Peyer's patch (tissue), 4 donors: ENCODE data around the gene VIM. TPM values are rescaled to one million over a fixed set of nuclear protein-coding genes. Genes with fewer than 3 reads are reported as not detected.

ENCODE experiments used
- DNase-seq, 3 donors: peaks; one replicate each; pipeline ENCODE4 v3.0.0-alpha.2; 2017 to 2019
- H3K27ac ChIP-seq, 4 donors: fragments of 200-600 bp; sonication (generic); one replicate each; pipeline ENCODE4 v1.5.1; 2016 to 2019
- H3K27me3 ChIP-seq, 2 donors: fragments of 200-600 bp; sonication (generic); one replicate each; pipeline ENCODE4 v1.5.1; 2019
- H3K36me3 ChIP-seq, 3 donors: fragments of 200-600 bp; sonication (generic); one replicate each; pipeline ENCODE4 v1.5.1; 2016 to 2019
- H3K4me1 ChIP-seq, 4 donors: fragments of 200-600 bp; sonication (generic); one replicate each; pipeline ENCODE4 v1.5.1; 2016 to 2019
- H3K4me3 ChIP-seq, 4 donors: fragments of 200-600 bp; sonication (generic); 1 replicate in 3 of 4; 2 replicates in 1 of 4; pipeline ENCODE4 v1.5.1; 2016 to 2019; ENCODE audit warnings: mild to moderate bottlenecking in 1 of 4
- H3K9me3 ChIP-seq, 4 donors: fragments of 200-600 bp; sonication (generic); one replicate each; pipeline ENCODE4 v1.5.1; 2016 to 2019; ENCODE audit warnings: mild to moderate bottlenecking in 1 of 4
- CTCF ChIP-seq, 6 experiments: fragments of 450-650 bp in 4 of 6; fragments of 200-600 bp in 2 of 6; sonication (generic) in 1 of 6; IDR thresholded peaks; one replicate each; pipeline ENCODE4 v1.5.1; 2017 to 2019; ENCODE audit warnings: antibody characterized with exemption in 6 of 6, mild to moderate bottlenecking in 3 of 6, moderate library complexity in 1 of 6
- POLR2A ChIP-seq, 2 donors: fragments of 450-650 bp; IDR thresholded peaks; one replicate each; pipeline ENCODE4 v1.5.1; 2017; ENCODE audit warnings: antibody characterized with exemption in 2 of 2, mild to moderate bottlenecking in 2 of 2, moderate library complexity in 2 of 2
- total RNA-seq, 4 donors: library from RNA; depleted of rRNA; stranded (reverse); fragments of >200 nt; gene quantifications; one replicate each; pipeline ENCODE4 v1.1.0, GENCODE V29; 2016

VIM gene
- total RNA-seq, 4 donors from 2014 or later, result 139 to 914 (median 434) TPM

- TF ChIP-seq POLR2A (IDR thresholded peaks at IDR 0.05) (no peak), CTCF (IDR thresholded peaks at IDR 0.05) (no peak)
Measured at GRCh38 chr10:17216901-17217395, 11.1 kb upstream of the VIM start.

GRCh38 chr10:17217631-17218232 lies 10.3 kb upstream of the VIM start:
- Histone ChIP-seq H3K27ac (no peak overlapping the region), H3K36me3 (no peaks in the 10 kb centered on the region), H3K9me3 (no peaks in the 10 kb centered on the region), H3K27me3 (no peaks in the 10 kb centered on the region), H3K4me3 (no peak overlapping the region), H3K4me1 (no peaks in the 10 kb centered on the region)
- DNase-seq, result no peak
- TF ChIP-seq POLR2A (IDR thresholded peaks at IDR 0.05) (no peak), CTCF (IDR thresholded peaks at IDR 0.05) (no peak)

More at GRCh38 chr10:17216901-17217395, 11.1 kb upstream of the VIM start:
- H3K36me3 ChIP-seq, result no peaks in the 10 kb centered on the region
- H3K4me1 ChIP-seq, result no peaks in the 10 kb centered on the region
- H3K9me3 ChIP-seq, result no peaks in the 10 kb centered on the region
- H3K27me3 ChIP-seq, result no peaks in the 10 kb centered on the region
- DNase-seq, result no peak
- H3K27ac ChIP-seq, result peak overlapping the region in 3 of 4 donors; percentile 29 to 68 (median 32)
- H3K4me3 ChIP-seq, result no peak overlapping the region

DNA sequence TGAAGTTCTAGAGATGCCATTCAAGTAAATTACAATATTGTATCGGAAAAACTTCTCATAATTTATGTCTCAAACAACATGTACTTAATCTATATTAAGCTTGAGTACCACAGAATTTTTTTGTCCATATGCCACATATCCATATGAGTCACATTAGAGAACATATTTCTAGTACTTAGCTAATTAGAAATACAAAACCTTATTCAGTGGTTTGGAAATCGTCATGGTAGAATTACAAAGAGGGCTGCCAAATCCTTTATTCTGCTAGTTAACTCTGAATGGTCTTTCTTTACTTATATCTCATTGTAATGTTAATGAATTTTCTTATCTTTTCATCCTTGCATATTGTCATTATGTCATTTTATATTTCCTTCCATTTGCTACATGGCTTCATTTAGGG lies 9.0 kb upstream of the VIM start:
- Histone ChIP-seq H3K9me3 (no peaks in the 10 kb centered on the region), H3K27me3 (no peaks in the 10 kb centered on the region), H3K4me3 (no peak overlapping the region), H3K4me1 (no peaks in the 10 kb centered on the region), H3K27ac (no peak overlapping the region), H3K36me3 (no peaks in the 10 kb centered on the region)
- no peak for TF ChIP-seq CTCF (IDR thresholded peaks at IDR 0.05)
- TF ChIP-seq POLR2A (IDR thresholded peaks at IDR 0.05), result no peak
- no peak for DNase-seq

DNA sequence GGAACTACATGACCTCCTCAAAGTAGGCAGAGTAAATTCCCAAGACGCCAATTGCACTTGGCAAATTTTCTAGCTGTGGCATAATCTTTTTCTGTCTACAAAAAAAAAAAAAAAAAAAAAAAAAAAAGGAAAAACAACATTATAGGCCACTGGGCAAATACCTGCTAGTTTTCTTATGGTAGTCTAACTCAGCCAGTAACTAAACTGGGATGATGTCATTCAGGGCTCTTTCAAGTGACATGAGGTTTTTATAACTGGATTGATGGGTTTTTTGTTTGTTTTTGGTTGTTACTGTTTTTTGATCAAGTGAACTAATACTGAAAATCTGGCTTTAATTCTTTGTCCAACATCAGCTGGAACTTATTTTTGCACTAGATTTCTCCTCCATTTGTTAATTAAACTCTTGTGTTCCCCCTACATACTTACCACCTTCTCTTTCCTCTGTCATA lies 7.4 kb upstream of the VIM start:
- no peaks in the 10 kb centered on the region for H3K4me1 ChIP-seq
- no peak for TF ChIP-seq CTCF (IDR thresholded peaks at IDR 0.05)
- TF ChIP-seq POLR2A (IDR thresholded peaks at IDR 0.05), result no peak
- no peak overlapping the region for H3K4me3 ChIP-seq
- H3K9me3 ChIP-seq, result no peaks in the 10 kb centered on the region
- no peak overlapping the region for H3K27ac ChIP-seq
- no peak for DNase-seq
- no peaks in the 10 kb centered on the region for H3K27me3 ChIP-seq
- no peaks in the 10 kb centered on the region for H3K36me3 ChIP-seq

DNA sequence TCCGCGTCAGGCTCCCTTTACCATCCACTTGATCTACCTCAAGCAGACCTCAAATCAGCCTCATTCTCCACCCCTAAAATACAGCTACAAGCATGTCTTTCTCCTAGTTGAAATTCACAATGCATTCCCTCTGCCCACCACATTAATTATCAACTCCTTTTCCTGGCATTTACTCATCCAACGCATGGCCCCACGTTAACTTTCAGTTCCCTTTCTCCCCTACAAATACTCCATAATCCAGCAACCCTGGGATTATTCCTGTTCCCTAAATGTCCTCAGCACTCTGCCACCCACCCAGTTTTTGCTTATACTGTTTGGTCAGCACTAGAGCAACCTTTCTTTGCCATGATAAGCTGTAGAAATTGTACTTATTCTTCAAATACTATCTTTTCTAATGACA lies 5.7 kb upstream of the VIM start:
- Histone ChIP-seq H3K9me3 (no peaks in the 10 kb centered on the region), H3K27me3 (no peaks in the 10 kb centered on the region), H3K27ac (no peak overlapping the region), H3K36me3 (no peaks in the 10 kb centered on the region), H3K4me1 (peaks cover 0 to 7% (median 6%) of the 10 kb centered on the region in 4 donors), H3K4me3 (no peak overlapping the region)
- DNase-seq, result no peak
- TF ChIP-seq CTCF (IDR thresholded peaks at IDR 0.05) (no peak), POLR2A (IDR thresholded peaks at IDR 0.05) (no peak)
